Measurements from ENCODE around the gene KRT16. TPM values are rescaled to one million over a fixed set of nuclear protein-coding genes. Genes with fewer than 3 reads are reported as not detected.
"Not testable (repeated sequence)": the region's sequence is repeated elsewhere in the genome, so short reads cannot be mapped to it uniquely, and the experiment has no call there.

KRT16 gene
- total RNA-seq (2014; rRNA removed; shearing (Covaris generic)) (0.38 and 2.5 TPM in 2 replicates), polyA plus RNA-seq (2016; fragmentation: Nextera tagmentation; extraction: Ambion mirVana) (0.90 and 1.2 TPM in 2 replicates)

GRCh38 chr17:41612376-41613160, at the start of gene KRT16:
Gene KRT16 (minus strand): TSS chr17:41612767. CDS start chr17:41612688, 79 bp downstream.
- H3K36me3 ChIP-seq (ENCODE audit: low read depth); H4K20me1 ChIP-seq (ENCODE audit: insufficient read depth); H3K9me2 ChIP-seq (ENCODE audit: insufficient read depth); H3K9ac ChIP-seq; H3K27ac ChIP-seq; H3K4me3 ChIP-seq; H3K79me2 ChIP-seq (ENCODE audit: insufficient read depth); in situ Hi-C loops (cut with MboI); H2AFZ ChIP-seq; H3K4me1 ChIP-seq (ENCODE audit: insufficient read depth); H3K4me2 ChIP-seq (ENCODE audit: unreplicated experiment); H3K9me3 ChIP-seq (ENCODE audit: low read depth); H3F3A ChIP-seq (ENCODE audit: insufficient read depth): not testable (repeated sequence)
- 51 to 54% methylated on average over 28 to 31 of the region's 31 CpGs for WGBS, 2 experiments (ENCODE audit: low coverage in 1 of 2, low lambda C conversion rate in 2 of 2, missing lambda C conversion rate in 2 of 2)
- peak; percentile 82 for DNase-seq
- H3K27me3 ChIP-seq (replicated peaks; ENCODE audit: insufficient read depth), result peaks cover 11% of the 10 kb centered on the region

- TF ChIP-seq EZH2 (IDR thresholded peaks at IDR 0.05; ENCODE audit: insufficient read depth, poor library complexity, severe bottlenecking) (no peak), EZH2phosphoT487 (IDR thresholded peaks at IDR 0.05; ENCODE audit: insufficient read depth, low read depth) (no peak)
- no peak overlapping the region for H2AFZ ChIP-seq
- WGBS, 2 experiments (ENCODE audit: low coverage in 1 of 2, low lambda C conversion rate in 2 of 2, missing lambda C conversion rate in 2 of 2), result 31 to 46% methylated on average over 8 of the region's 8 CpGs
- H3K9ac ChIP-seq, result no peak overlapping the region
- H3F3A ChIP-seq (ENCODE audit: insufficient read depth), result peaks cover 7% of the 10 kb centered on the region; the same call in 1 of the 2 replicates
- no peaks in the 10 kb centered on the region for H3K9me2 ChIP-seq (ENCODE audit: insufficient read depth)
- H4K20me1 ChIP-seq (ENCODE audit: insufficient read depth), result no peaks in the 10 kb centered on the region
- no peaks in the 10 kb centered on the region for H3K4me1 ChIP-seq (ENCODE audit: insufficient read depth)
- no peaks in the 10 kb centered on the region for H3K27me3 ChIP-seq (replicated peaks; ENCODE audit: insufficient read depth)
- H3K4me3 ChIP-seq, result no peak overlapping the region
- H3K27ac ChIP-seq, result no peak overlapping the region
- H3K4me2 ChIP-seq (ENCODE audit: unreplicated experiment), result no peak overlapping the region
- no peaks in the 10 kb centered on the region for H3K9me3 ChIP-seq (ENCODE audit: low read depth)
- in situ Hi-C loops (cut with MboI), result loop anchor here (10.0 to 25.0 kb wide), 3 partner anchors 323 to 1048 kb away; no protein-coding TSS in a partner anchor
- DNase-seq, result peak; percentile 24
- no peaks in the 10 kb centered on the region for H3K36me3 ChIP-seq (ENCODE audit: low read depth)
- no peaks in the 10 kb centered on the region for H3K79me2 ChIP-seq (ENCODE audit: insufficient read depth)
Observed at GRCh38 chr17:41660221-41660711, 47.7 kb upstream of the KRT16 start.

- Histone ChIP-seq H3K4me2 (ENCODE audit: unreplicated experiment) (no peak overlapping the region), H3K36me3 (ENCODE audit: low read depth) (no peaks in the 10 kb centered on the region), H3K79me2 (ENCODE audit: insufficient read depth) (no peaks in the 10 kb centered on the region), H3K9me2 (ENCODE audit: insufficient read depth) (no peaks in the 10 kb centered on the region), H3F3A (ENCODE audit: insufficient read depth) (peaks cover 7% of the 10 kb centered on the region; the same call in 1 of the 2 replicates), H3K4me3 (no peak overlapping the region), H3K27ac (no peak overlapping the region), H4K20me1 (ENCODE audit: insufficient read depth) (no peaks in the 10 kb centered on the region), H3K9ac (no peak overlapping the region), H3K27me3 (replicated peaks; ENCODE audit: insufficient read depth) (no peaks in the 10 kb centered on the region), H3K9me3 (ENCODE audit: low read depth) (no peaks in the 10 kb centered on the region), H3K4me1 (ENCODE audit: insufficient read depth) (no peaks in the 10 kb centered on the region), H2AFZ (no peak overlapping the region)
- in situ Hi-C loops (cut with MboI), result loop anchor here (10.0 to 25.0 kb wide), 3 partner anchors 322 to 1047 kb away; no protein-coding TSS in a partner anchor
- TF ChIP-seq EZH2 (IDR thresholded peaks at IDR 0.05; ENCODE audit: insufficient read depth, poor library complexity, severe bottlenecking) (no peak), EZH2phosphoT487 (IDR thresholded peaks at IDR 0.05; ENCODE audit: insufficient read depth, low read depth) (no peak)
- no peak for DNase-seq
- WGBS, 2 experiments (ENCODE audit: low coverage in 1 of 2, low lambda C conversion rate in 2 of 2, missing lambda C conversion rate in 2 of 2), result 66 to 71% methylated on average over 11 of the region's 11 CpGs
Observed at GRCh38 chr17:41659427-41660212, 47.1 kb upstream of the KRT16 start.

GRCh38 chr17:41658846-41659245, 46.3 kb upstream of the KRT16 start:
- Histone ChIP-seq H3K27me3 (replicated peaks; ENCODE audit: insufficient read depth) (no peaks in the 10 kb centered on the region), H3F3A (ENCODE audit: insufficient read depth) (peaks cover 3% of the 10 kb centered on the region; the same call in 1 of the 2 replicates), H3K4me3 (no peak overlapping the region), H3K36me3 (ENCODE audit: low read depth) (no peaks in the 10 kb centered on the region), H3K27ac (no peak overlapping the region), H3K9me3 (ENCODE audit: low read depth) (no peaks in the 10 kb centered on the region), H4K20me1 (ENCODE audit: insufficient read depth) (no peaks in the 10 kb centered on the region), H2AFZ (no peak overlapping the region), H3K4me1 (ENCODE audit: insufficient read depth) (no peaks in the 10 kb centered on the region), H3K9me2 (ENCODE audit: insufficient read depth) (no peaks in the 10 kb centered on the region), H3K79me2 (ENCODE audit: insufficient read depth) (no peaks in the 10 kb centered on the region), H3K9ac (no peak overlapping the region), H3K4me2 (ENCODE audit: unreplicated experiment) (no peak overlapping the region)
- in situ Hi-C loops (cut with MboI), result loop anchor here (25.0 kb wide), 2 partner anchors 322 to 1047 kb away; no protein-coding TSS in a partner anchor
- no peak for DNase-seq
- whole genome bisulfite sequencing, 2 experiments (ENCODE audit: low coverage in 1 of 2, low lambda C conversion rate in 2 of 2, missing lambda C conversion rate in 2 of 2), result 66 to 67% methylated on average over 4 to 5 of the region's 5 CpGs
- no peak for TF ChIP-seq EZH2 (IDR thresholded peaks at IDR 0.05; ENCODE audit: insufficient read depth, poor library complexity, severe bottlenecking)
- TF ChIP-seq EZH2phosphoT487 (IDR thresholded peaks at IDR 0.05; ENCODE audit: insufficient read depth, low read depth), result no peak

Data from GM23248 (cell line).